ENCODE data around the gene PJA1.

The PJA1 gene

DNA sequence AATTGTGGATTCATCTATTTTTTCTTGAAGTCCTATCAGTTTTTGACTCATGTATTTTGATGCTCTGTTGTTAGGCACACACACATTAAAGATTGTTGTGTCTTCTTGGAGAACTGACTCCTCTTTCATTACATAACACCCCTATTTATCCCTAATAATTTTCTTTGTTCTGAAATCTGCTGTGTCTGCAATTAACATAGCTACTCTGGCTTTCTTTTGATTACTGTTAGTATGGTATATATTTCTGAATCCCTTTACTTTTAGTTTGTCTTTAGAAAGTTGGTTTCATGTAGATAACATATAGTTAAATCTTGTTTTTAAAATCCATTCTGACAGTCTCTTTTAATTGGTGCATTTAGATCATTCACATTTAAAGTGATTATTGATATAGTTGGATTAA is 5.1 kb upstream of the PJA1 start:
- DNase-seq, result no peak

DNA sequence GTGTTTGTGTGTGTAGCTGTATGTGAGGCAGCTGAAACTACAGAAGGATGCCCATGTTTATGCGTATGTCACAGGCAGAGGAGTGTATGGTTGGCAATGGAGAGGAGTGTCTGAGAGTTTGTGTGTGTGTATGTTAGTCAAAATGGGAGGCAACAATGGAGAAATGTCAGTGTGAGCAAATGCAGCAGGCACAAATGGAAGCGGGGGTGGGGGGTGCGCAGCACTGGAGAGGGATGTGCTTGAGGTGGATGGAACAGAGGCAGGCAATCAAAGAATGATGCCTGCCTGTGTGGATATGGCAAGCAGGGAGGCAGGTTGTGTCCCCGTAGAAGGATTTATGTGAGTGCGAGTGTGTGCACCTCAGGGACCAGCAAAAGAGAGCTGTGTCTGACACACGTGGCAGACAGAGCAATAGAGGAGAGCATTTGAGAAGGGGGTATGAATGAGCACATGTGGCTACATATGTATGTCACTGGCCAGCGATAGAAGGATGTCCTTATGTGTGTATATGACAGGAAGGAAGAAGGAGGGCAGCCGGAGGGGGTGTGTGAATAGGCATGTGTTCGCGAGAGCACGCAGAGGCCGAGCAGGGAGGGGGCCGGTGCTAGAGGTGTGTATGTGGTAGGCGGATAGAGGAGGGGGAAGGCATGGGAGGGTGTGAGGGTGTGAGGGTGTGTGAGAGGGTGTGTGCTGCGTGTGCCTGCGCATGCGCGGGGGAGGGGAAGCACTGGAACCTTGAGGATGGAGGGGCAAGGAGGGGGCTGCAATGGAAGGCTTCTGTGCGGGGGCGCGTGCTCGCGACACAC is 1.1 kb downstream of the PJA1 start:
- DNase-seq, result peak in 2 of 4 experiments; percentile 22 to 25

DNA sequence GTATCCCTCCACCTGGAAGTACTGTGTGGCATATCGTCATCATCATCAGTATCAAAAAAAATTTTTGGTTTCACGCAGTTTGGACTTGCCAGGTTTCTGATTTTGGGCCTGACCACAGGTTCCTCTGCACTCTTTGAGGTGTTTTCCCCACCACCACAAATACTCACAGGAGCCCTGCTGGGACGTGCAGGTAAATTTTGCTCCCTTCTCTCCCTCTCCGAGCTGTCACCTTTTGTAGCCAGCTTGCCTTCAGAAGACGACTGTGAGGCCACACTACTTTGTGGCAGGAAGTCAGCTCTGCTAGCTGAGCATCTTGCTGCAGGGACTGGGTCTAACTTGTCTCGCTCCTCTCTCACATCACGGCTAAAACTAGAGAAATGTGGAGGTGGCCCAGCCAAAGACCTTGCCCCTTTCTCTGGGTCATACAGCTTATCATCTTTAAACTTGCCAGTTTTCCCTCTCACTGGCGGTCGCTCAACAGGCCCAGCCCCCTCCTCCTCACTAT is 2.8 kb downstream of the PJA1 start:
- DNase-seq, result no peak

DNA sequence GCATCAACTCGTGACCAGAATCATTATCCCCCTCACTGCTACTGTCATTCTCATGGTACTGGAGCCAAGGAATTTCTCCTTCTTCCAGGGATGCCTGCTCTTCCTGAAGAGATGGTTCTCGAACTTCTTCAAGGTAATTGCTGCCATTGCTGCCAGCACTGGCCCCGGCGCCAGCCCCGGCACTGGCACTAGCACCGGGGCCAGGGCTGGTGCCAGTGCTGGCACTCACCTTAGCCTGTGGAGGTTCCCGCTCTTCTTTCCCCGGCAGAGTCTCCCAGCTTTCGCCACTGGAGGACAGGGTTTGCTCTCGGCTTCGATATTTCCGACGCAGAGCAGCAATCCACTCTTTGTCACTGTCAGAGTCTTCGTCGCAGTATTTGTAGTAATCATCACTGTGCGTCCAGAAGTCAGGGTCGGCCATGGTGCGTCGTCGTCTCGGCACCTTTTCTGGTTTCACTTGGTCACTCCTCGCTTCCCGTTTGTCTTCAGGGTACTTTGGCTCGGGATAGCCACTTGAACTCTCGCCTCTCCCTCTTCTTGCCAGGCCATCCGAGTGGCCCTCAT is 3.4 kb downstream of the PJA1 start:
- no peak for DNase-seq

DNA sequence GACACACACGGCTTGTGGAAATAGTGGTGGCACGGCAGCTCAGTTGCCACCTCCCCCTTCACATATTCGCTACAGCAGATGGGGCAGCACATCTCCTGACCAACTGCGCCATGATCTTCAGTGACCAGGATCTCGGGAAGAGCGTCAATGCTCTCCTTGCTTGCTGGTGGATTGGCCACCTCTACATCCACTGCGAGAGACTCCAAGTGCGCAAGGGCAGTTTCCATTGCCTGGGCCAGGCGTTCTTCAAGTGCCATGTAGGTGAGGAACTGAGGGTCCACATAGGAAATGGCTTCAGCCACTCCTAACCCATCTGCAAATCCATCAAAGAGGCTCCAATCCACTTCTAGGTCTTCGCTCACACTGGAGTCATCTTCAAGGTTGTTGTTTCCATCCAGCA is 3.9 kb downstream of the PJA1 start:
- no peak for DNase-seq

DNA sequence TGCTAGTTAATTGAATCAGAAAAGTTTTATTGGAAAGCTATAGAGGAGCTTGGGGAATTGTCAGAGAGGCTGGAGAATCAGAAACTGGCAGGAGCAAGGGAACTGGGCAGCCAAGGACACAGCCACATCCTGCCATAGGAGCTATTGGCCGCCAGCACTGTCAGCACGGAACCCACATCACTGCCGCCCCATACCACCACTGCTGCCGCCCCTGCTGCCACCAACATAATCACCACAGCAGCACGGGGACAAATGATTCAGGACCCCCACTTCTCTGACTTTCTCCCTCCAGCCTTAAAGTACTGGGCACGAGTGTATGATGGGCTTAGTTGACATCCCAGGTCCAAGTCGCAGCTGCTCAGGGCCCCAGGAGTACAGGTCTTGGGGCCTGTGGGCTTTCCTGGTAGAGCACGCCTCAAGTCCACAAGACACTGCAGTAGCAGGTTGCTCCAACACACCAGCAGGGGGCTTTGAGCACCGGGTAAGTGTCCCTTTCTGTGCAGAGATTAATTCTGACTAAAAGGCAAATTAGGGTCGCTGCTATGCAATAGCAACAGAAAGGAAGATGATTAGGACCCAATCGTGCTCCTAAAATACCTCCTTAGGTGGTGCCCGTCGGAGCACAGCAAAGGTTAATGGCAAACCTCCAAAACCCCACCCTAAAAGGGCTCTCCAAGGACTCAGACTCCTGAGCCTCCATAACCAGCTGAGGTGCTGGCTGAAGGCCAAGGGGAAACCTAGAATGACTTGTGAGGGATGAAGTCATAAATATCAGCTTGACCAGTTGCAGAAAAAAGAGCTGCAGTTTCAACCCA is 6.9 kb downstream of the PJA1 start:
- peak; percentile 68 to 79 (median 78) for DNase-seq

DNA sequence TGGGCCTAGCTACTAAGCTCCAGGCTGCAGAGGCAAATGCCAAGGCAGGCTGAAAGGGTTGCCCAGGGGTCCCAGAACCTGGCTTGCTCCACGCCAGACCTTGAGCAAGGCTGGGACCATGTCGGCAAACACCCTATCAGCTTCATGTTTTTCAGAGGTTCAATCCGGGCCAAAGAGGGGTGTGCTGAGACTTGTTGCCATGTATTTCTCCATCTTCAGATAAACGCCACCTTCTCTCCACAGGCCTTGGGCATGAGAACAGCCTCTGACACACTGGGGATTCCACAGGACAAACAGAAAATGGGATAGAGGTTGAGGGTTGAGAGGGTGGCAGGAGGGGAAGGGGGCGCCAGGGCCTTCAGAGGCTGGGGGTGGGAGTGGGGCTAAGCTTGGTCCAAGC is 8.6 kb downstream of the PJA1 start:
- no peak for DNase-seq

DNA sequence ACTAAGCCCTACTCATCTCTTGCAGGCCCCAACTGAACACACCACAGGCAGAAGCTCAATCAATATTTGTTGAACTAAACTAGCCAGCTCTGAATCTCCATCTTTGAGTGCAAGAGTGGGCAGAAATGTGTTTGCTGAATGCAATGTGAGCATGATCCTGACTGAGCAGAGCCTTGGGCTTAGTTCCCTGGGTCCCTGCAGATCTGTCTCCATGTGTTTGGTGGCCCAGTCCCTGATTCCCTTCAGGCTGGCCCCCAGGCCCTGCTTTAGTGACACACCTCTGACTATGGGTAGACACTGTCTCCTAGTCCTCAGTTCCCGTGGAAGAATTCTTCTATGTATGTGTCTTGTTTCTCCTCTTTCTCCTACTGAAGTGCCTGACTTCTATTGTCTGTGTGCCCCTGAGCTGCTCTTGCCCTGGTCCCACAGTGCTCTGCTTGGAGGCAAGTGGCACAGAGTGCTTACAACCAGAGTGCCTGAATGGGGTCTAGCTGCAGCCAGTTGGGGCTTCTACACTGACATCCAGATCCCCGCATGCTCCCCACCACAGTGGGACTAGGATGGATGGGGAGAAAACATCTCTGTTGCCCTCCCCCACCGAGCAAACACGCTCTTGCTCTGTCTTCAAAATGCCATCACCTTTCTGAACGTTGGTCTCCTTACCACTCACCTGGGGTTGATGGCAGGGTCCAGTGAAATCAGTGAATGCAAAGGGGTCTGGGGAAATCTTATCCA is 9.3 kb downstream of the PJA1 start:
- DNase-seq, result no peak

DNA sequence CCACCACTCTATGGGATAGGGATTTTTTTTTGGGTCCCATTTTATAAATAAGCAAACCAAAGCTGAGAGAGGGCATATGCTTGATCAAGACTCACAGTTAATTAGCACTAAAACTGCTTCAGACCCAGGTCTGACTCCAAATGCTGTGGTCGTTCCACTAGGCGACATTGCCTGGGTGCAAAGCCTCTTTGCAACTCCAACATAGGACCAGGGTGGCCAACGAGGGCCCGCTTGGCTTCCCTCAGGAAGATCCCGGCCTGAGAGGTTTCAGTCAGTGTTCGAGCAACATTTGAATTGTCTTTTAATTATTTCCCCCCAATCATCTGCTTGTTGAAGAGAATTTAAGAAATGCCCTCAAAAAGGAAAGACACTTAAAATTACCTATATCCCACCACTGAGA is 11.2 kb downstream of the PJA1 start:
- no peak for DNase-seq

DNA sequence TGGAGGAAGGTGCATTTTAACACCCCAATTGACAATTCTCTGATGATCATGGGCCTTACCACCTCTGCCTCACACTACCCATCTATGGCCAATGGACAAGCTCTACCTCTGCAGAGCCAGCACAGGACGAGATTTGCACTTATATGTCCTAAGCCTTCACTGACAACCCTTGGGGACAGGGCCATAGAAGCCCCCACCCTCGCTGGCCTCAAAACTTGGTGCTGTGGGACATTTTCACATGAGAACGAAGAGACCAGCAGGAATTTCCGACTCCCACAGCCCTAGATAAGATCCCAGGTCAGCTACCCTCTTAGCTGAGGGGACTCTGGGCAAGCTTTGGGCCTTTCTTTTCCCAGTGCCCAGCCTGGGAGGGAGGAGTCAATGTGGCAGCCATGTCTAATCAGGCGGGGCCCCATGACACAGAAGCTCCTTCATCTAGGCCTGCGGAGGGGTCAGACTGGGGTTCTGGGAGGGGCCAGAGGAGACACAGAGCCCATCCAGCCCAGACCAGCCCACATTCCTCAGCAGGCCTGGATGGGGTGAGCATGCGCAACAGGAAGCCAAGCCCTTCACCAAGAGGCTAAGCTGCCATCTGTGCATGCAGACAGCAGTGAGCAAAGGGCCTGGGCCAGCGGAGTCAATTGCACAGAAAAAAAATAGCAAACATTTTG is 12.1 kb downstream of the PJA1 start:
- DNase-seq, result no peak

DNA sequence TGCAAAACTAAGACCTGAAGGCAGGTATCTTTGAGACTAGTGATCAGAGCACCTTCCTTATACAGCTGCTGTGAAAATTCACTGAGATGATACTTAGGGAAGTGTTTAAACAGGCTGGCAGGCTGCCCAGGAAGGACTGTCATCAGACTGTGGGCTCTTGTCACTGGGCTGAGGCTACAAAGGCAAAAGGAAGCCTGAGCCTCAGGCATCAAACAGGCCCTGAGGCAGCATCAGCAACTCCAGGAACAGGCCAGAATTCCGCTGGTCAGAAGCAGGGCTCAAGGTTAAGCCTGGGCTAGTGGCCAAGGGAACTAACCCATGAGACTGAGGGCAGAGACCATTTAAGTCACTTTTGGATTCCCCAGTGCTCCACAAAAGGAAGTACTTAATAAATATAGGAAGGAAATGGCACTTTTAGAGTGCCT is 12.8 kb downstream of the PJA1 start:
- peak; percentile 76 to 84 (median 84) for DNase-seq

DNA sequence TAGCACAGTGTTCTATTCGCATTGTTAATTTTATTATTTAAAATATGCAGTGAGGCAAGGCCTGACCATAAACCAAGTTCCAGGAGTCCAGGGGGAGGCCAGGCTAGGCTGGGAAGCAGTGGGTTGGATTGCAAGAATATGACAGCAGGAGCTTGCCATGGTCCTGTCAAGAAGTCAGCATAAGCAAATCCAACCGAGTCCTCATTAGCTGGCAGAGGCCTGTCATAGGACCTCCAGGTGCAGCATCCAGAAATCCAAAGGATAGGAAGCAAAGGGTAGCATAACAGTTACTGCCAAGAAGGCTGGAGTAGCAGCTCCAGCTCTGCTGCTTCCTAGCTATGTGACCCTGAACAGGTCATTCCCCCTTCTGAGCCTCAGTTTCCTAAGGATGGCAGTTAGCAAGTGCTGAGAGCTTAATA is 13.4 kb downstream of the PJA1 start:
- no peak for DNase-seq

DNA sequence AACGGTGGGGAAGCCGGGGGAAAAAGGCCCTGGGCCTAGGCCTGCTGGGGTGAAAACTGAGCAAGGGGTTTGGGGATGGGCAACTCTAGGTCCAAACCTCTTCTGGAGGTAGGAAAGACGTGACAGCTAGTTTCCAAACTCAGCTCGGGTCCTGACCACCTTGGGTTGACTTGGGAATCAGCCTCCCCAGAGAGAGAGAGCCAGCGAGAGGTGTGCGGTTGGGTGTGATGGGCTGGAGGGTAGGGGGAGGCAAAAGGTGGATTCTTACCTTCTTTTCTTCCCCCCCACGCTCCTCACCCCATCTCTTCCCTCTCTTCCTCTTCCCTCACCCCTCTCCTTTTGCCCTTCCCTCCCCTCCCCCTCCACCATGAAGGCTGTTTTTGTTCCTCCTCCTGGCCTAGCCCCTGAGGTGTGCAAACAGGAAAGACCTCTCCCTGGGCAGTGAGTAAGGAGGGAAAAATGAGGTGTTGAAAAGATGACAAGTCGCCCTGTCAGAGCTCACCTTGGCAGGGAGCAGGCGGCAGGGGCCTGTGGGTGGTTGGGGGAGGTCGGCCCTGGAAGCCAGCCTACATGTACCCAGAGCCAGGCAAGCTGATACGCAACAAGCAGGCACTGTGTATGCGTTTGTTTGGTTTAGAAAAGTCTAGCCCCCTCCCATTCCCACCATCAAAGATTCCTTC is 14.8 kb downstream of the PJA1 start:
- DNase-seq, result no peak

DNA sequence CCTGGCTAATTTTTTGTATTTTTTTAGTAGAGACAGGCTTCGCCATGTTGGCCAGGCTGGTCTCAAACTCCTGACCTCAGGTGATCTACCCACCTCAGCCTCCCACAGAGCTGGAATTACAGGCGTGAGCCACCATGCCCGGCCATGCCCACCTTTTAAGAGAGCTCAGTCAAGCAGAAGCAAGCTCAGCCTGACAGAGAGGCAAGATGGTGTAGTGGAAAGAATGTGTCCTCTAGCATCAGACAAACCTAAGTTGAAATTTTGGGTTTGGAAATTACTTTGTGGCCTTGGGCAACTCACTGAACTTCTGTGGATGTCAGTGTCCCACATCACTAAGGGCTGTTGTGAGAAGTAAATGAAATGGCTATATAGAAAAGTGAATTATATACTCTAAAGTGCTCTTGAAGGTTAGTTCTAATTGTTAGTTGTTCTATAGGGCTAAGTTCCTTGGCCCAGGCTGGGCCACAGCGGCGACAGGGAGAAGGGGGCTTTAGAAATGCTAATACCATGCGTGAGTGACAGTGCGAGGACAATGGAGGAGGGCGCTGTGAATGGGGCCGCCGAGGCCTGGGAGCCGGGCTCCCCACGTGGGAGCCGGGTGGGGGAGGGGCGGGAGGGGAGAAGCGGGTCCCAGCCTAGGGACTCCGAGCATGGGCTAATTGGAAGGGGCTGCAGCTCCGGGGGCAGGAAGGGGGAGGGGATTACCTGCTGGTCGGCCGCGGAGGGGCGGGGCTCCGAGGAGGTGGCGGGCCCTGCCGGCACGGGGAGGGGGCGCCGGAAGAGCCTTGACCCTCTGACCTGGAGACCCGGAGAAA is 15.6 kb downstream of the PJA1 start:
- no peak for DNase-seq

DNA sequence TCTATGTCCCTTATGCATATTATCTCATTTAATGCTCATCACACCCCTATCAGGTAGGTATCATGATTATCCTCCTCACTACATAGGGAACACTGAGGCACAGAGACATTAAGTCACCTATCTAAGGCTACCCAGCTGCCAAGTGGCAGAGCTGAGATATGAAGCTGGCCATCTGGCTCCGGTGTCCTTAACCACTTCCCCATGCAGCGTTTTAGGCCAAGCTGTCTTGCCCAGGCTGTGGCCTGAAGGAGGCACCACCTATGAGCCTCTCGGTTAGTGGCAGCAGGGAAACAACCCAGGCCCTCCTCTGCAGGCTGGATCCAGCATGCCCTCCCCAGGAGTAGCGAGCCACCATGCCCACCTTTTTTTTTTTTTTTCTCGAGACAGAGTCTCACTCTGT is 16.3 kb downstream of the PJA1 start:
- DNase-seq, result no peak

DNA sequence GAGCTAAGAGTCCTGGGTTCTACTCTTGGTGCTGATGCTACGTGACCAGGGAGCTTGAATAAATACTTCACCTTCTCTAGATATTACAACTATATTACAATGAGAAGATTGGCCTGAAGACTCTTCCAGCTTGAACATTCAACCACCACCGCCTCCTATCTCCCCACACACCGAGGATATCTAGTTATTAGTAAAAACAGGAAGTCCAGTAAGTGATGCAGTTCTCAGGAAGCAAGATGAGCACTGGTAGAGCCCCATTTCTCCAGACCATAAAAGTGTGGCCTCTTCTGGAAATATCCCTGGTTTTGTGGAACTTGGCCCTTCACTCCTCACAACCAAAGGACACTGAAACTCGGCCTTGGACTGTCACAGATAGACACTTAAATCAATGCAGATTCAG is 18.5 kb downstream of the PJA1 start:
- no peak for DNase-seq

DNA sequence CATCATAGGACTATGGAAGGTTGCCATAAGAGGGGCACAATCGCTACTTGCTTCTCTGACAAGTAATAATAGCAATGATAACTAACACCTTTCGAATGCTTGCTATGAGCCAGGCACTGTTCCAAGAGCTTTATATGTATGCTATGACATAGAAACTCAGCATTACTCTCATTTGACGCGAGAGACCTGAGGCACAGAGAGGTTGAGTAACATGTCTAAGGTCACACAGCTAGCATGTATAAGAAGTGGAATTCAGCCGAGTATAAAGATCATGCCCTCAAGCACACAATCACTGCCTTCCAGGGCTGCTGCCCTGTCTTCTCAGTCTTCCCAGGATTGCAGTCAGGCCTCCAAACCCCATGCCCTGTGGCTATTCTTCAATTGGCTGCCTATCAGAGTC is 19.5 kb downstream of the PJA1 start:
- DNase-seq, result no peak

DNA sequence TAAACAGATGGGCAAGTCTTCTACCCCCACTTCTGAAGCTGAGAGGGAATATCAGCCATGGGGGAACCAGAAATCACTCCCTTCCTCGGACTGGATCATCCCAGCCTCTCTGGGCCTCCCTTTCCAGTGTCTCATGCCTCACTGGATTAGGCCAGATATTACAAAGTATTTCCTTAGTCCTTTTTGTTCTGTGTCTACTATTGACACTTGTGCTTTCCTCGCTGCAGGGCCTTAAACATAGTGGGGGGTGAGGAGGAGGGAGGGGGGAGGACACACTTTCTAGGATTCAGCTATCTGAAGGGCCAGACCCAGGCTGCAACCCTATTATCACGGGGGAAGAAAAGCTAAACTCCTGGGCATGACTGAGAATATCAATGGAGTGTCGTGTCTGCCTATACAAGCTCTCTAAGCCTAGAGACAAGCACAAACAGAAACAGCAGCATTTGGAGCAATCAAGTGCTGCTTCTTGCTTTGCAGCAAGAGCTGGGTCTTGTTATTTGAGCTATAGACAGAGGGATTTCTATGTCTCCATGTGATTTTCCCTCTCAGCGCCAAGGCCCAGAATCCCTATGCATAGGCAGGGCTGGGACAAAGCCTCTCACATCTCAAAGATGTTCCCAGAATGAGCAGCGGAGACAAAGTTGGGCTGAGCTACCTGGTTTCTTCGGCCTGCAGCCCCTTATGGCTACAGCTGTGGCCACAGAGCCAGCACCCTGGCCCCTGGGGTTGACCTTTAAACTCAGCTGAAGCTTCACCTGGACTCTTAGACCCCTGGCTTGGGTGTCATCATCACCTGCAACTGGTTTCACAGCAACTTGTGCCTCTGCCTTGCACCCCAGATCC is 20.2 kb downstream of the PJA1 start:
- no peak for DNase-seq

DNA sequence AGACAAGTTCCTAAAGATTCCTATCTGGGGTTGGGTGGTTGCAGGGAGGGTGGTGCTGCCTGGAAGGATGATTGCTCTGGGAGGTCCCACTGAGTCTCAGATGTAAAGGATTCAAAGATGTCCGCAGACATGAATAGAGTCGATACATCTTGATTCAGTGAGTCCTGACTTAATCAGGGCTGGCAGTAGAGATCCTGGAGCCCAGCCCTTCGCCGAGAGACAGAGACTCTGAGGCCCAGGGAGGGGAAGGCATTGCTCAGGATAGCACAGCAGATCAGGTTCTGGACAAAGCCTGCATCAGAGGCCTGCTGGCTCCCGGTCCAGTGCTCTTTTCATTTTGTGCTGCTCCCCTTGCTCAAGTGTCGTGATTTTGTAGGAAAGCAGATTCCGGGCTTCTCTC is 21.7 kb downstream of the PJA1 start:
- DNase-seq, result no peak
